Activated gamma-delta T cell (primary cell): ENCODE results near the gene C10orf105.

Experiments used
- DNase-seq: peaks from one replicate; lab custom pipeline; 2025; lab: John Stamatoyannopoulos, UW

C10orf105 gene

GRCh38 chr10:71751515-71752224, 32.1 kb upstream of the C10orf105 start:
- DNase-seq = no peak

GRCh38 chr10:71750986-71751385, 31.4 kb upstream of the C10orf105 start:
- no peak for DNase-seq

- no peak for DNase-seq
Observed at GRCh38 chr10:71750124-71750841, 30.7 kb upstream of the C10orf105 start.

- no peak for DNase-seq
Observed at GRCh38 chr10:71749396-71749795, 29.8 kb upstream of the C10orf105 start.

- DNase-seq = peak; percentile 53
Observed at GRCh38 chr10:71748671-71749191, 29.2 kb upstream of the C10orf105 start.

- DNase-seq = no peak
Observed at GRCh38 chr10:71747551-71748523, 28.3 kb upstream of the C10orf105 start.

GRCh38 chr10:71747039-71747531, 27.5 kb upstream of the C10orf105 start:
- DNase-seq = no peak

GRCh38 chr10:71746344-71747037, 26.9 kb upstream of the C10orf105 start:
- DNase-seq = no peak

GRCh38 chr10:71745664-71746250, 26.2 kb upstream of the C10orf105 start:
- DNase-seq = no peak

GRCh38 chr10:71744897-71745663, 25.5 kb upstream of the C10orf105 start:
- DNase-seq = no peak

GRCh38 chr10:71743866-71744265, 24.3 kb upstream of the C10orf105 start:
- DNase-seq = no peak

GRCh38 chr10:71743089-71743838, 23.7 kb upstream of the C10orf105 start:
- no peak for DNase-seq

GRCh38 chr10:71742301-71743088, 22.9 kb upstream of the C10orf105 start:
- DNase-seq = no peak

GRCh38 chr10:71741671-71742070, 22.1 kb upstream of the C10orf105 start:
- DNase-seq = no peak

- DNase-seq = no peak
Observed at GRCh38 chr10:71741029-71741428, 21.5 kb upstream of the C10orf105 start.

GRCh38 chr10:71740069-71740653, 20.6 kb upstream of the C10orf105 start:
- no peak for DNase-seq

GRCh38 chr10:71739358-71739900, 19.9 kb upstream of the C10orf105 start:
- no peak for DNase-seq

- no peak for DNase-seq
Observed at GRCh38 chr10:71737834-71738197, 18.2 kb upstream of the C10orf105 start.
